NCI-H1436 treated with DMSO at 0.1 percent for 48 hours (cell line): ENCODE results near the gene SIVA1.

Source experiments
- DNase-seq: peaks from one replicate; lab custom pipeline; 2025; lab: John Stamatoyannopoulos, UW

SIVA1 gene

GRCh38 chr14:104784846-104785707, 32.1 kb downstream of the SIVA1 start:
- DNase-seq: no peak

GRCh38 chr14:104785708-104786080, 32.7 kb downstream of the SIVA1 start:
- no peak for DNase-seq

- DNase-seq: no peak
Measured at GRCh38 chr14:104786091-104786586, 33.2 kb downstream of the SIVA1 start.

- DNase-seq: no peak
Measured at GRCh38 chr14:104786726-104787675, 34.1 kb downstream of the SIVA1 start.

- DNase-seq: no peak
Measured at GRCh38 chr14:104787736-104788135, 34.8 kb downstream of the SIVA1 start.

GRCh38 chr14:104788161-104788818, 35.3 kb downstream of the SIVA1 start:
- no peak for DNase-seq

GRCh38 chr14:104788873-104789663, 36.1 kb downstream of the SIVA1 start:
- DNase-seq: no peak

- DNase-seq: no peak
Measured at GRCh38 chr14:104789752-104790743, 37.1 kb downstream of the SIVA1 start.

- DNase-seq: no peak
Measured at GRCh38 chr14:104791425-104791824, 38.5 kb downstream of the SIVA1 start.

- DNase-seq: no peak
Measured at GRCh38 chr14:104792101-104792884, 39.3 kb downstream of the SIVA1 start.

GRCh38 chr14:104792945-104793702, 40.2 kb downstream of the SIVA1 start:
- DNase-seq: no peak

GRCh38 chr14:104793703-104793959, 40.7 kb downstream of the SIVA1 start:
- no peak for DNase-seq

GRCh38 chr14:104794099-104794498, 41.2 kb downstream of the SIVA1 start:
- no peak for DNase-seq

GRCh38 chr14:104794631-104794992, 41.7 kb downstream of the SIVA1 start:
- no peak for DNase-seq

- DNase-seq: no peak
Measured at GRCh38 chr14:104794993-104795780, 42.2 kb downstream of the SIVA1 start, which contains the start of gene AKT1. TSS of gene AKT1 (minus strand) at chr14:104795748. CDS start at chr14:104792643, 3,105 bp downstream.

GRCh38 chr14:104795781-104796686, 43.1 kb downstream of the SIVA1 start:
- DNase-seq: no peak

- DNase-seq: no peak
Measured at GRCh38 chr14:104796687-104797081, 43.7 kb downstream of the SIVA1 start.
